DMS114 treated with DMSO at 0.1 percent for 48 hours (cell line): ENCODE data around the gene TCAF1.
A peak's percentile ranks its signal among the peaks of the same experiment; 100 is the strongest.

Experiments used
- DNase-seq: peaks from one replicate; lab custom pipeline; 2025; ENCODE audit not compliant: unreplicated experiment; lab: John Stamatoyannopoulos, UW

TCAF1 gene, protein sequence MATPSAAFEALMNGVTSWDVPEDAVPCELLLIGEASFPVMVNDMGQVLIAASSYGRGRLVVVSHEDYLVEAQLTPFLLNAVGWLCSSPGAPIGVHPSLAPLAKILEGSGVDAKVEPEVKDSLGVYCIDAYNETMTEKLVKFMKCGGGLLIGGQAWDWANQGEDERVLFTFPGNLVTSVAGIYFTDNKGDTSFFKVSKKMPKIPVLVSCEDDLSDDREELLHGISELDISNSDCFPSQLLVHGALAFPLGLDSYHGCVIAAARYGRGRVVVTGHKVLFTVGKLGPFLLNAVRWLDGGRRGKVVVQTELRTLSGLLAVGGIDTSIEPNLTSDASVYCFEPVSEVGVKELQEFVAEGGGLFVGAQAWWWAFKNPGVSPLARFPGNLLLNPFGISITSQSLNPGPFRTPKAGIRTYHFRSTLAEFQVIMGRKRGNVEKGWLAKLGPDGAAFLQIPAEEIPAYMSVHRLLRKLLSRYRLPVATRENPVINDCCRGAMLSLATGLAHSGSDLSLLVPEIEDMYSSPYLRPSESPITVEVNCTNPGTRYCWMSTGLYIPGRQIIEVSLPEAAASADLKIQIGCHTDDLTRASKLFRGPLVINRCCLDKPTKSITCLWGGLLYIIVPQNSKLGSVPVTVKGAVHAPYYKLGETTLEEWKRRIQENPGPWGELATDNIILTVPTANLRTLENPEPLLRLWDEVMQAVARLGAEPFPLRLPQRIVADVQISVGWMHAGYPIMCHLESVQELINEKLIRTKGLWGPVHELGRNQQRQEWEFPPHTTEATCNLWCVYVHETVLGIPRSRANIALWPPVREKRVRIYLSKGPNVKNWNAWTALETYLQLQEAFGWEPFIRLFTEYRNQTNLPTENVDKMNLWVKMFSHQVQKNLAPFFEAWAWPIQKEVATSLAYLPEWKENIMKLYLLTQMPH

GRCh38 chr7:143901668-143902331, at the start of gene TCAF1:
TCAF1 (minus strand) TSS chr7:143902176; CDS start chr7:143876608, 25,568 bp downstream.
- DNase-seq, result peak; percentile 81

DNA sequence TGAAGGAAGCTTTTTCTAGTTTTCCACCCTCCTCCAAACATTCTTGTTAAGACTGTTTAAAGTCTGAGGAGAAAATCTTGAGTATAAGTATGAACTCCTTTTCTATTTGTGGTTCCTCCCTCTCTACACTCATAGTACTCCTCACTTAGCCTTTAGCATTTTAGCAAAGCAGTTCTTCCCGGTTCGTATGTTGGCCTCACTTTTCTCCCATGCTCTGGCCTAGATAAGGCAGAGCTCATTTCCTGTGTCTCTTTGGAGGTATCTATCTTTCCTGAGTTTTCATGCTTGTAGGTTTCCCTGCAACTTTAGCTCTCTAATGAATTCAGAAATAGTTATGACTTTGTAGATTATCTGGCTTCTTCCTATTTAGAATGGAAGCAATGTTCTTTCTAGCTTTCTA, 46.8 kb upstream of the TCAF1 start:
- DNase-seq, result no peak

DNA sequence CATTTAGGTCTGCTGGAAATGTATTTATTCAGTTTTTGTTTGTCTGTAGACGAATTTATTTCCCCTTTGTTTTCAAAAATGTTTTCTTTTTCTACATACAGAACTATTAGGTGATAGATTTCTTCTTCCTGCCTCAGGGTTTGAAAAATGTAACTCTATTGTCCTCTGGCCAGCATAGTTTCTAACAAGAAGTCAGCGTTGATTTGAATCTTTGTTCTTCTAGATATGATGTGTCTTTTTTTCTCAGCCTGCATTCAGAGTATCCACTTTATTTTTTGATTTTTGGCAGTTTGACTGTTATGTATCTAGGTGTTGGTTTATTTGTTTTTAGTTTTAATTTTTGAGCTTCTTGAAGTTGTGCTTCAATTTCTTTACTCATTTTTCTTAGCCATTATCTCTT, 45.1 kb upstream of the TCAF1 start:
- DNase-seq, result no peak

DNA sequence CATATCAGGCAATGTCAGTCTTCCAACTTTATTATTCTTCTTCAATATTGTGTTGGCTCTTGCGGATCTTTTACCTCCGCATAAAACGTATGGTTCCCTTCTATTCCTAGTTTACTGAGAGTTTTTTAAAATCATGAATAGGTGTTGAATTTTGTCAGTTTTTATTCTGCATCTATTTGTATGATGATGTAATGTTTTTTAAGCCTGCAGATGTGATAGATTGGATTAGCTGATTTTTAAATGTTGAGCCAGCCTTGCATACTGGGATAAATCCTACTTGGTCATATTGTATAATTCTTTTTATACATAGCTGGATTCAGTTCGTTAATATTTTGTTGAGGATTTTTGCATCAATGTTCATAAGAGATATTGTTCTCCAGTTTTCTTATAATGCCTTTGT, 43.4 kb upstream of the TCAF1 start:
- DNase-seq, result no peak

DNA sequence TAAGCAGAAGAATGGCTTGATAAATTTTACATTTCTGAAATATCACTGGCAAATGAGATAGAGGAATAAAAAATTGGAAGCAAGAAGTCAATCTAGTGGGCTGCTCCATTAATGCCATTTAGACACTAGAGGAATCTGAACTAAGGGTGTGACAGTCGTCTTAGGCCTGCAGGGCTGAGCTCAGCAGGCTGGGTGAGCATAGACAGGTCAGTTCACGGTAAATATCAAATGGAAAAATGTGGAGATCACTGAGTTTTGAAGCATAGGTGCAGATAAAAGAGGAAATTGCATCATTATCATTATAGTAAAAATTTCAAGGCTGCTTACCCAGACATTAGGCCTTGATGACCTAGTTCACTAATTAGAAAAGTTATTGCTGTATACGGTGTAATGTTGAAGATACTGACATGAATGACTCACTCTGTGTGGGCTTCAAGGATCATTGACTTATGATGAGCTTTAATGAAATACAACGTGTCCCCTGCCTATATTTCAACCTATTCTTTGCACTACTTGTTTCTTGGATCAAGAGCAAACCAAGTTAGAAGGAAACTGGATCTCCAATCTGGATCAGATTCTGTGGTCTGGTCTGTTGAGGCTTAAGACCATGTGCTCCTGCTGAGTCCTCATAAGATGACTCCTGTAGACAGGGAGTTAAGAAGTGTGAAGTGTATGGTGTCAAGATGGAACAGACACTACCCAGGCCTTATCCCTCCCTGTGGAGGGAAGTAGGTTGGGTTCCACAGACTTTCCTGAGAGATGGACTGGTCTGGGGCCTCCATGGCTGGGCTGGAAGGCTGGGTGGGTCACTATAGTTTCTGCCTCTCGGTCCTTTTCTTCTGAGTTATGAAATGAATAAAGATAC, 36.6 kb upstream of the TCAF1 start:
- DNase-seq, result no peak

DNA sequence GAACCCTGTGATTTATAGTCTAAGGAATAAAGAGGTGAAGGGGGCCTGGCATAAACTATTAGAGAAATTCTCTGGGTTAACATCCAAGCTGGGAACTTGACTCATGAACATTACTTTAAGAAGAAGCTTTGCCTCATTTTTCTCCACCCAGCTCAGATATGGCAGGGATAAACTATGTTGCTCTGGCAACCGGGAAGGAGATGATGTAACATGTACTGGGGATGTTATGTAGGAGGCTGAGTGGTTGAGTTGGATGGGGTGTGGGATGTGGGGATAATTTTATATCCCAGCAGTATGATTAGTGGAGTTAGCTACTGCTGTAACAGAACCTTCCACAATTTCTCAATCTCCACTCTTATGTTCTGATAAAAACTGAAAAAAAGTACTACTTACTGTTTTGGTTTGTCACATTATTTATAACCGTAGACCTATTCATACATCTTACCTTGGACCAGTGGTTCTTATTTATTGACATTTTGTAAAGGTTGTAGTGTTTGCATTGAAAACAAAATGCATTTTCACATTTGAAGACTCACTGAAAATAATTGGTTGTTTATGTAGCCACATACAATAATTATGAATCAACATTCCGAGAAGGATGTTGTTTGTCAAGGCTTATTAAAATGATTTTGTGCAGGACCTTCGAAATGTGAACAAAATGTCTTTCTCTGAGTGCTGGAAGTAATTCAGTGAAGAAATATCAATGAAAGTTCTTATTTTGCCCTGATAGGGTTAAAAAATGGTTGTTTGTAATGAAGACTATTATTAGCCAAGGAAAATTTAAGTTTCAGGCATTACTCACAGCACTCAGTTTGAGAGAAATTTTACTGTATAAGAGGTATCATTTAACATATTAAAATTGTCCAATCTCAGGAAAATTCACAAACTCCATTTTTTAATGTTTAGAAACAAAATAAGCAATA, 34.4 kb upstream of the TCAF1 start:
- no peak for DNase-seq

GRCh38 chr7:143934526-143935325, 32.8 kb upstream of the TCAF1 start, which contains the start of gene OR2F2:
OR2F2 (plus strand) TSS chr7:143935233; CDS start chr7:143935233, 0 bp downstream.
- no peak for DNase-seq

DNA sequence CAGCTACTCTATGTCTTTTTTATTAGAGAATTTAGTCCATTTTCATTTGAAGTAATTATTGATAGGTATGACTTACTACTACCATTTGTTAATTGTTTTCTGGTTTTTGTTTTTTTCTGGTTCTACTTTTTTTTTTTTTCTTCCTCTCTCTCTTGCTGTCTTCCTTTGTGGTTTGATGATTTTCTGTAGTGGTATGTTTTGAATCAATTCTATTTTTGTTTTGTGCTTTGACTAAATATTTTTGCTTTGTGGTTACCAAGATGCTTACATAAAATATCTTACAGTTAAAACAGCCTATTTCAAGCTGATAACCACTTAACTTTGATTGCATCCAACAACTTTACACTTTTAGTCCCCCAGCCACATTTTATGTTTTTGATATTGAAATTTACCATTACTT, 29.8 kb upstream of the TCAF1 start:
- DNase-seq, result no peak

- DNase-seq, result no peak
Measured at GRCh38 chr7:143929224-143929920, 27.4 kb upstream of the TCAF1 start.

DNA sequence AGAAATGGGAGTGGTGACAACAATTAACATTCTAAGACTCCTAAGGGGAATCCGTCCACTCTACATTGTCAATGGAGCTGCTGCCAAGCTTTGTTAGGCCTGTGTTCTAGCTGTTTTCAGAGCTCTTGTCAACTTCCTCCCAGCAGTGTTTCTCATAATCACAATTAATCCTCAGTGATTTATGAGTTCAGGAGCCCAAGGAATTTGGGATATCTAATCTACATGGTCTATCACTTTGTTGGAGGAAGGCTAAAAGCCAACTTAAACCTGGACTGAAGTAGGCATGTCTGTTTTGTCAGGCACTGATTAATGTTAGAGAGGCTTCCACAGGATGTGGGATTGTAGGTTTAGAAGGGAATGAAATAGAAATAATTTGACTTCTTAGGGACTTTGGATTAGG, 22.9 kb upstream of the TCAF1 start:
- no peak for DNase-seq

- DNase-seq, result no peak
Measured at GRCh38 chr7:143914938-143915652, 13.1 kb upstream of the TCAF1 start.

DNA sequence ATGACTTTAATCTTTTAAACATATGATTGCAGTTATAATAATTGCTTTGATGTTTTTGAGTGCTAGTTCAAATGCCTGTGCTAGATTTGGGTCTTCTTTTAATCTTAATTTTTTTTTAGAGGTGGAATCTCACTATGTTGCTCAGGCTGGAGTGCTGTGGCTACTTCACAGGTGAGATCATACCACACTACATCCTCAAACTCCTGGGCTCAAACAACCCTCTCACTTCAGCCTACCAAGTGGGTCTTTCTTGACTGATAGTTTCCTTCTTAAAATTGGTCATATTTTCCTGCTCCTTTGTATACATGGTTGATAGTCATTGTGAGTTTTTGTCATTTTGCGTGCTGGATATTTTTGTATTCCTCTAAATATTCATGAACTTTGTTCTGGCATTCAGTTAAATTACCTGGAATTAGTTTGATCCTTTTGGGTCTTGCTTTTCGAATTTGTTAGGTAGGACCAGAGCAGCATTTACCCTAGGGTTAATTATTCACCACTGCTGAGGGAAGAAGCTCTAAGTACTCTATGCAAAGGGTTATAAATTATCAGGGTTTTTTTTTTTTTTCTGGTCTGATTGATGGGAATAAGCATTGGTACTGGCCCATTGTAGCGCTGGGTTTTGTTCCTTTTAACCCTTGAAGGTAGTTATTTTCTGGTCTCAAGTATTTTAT, 12.1 kb upstream of the TCAF1 start:
- no peak for DNase-seq

DNA sequence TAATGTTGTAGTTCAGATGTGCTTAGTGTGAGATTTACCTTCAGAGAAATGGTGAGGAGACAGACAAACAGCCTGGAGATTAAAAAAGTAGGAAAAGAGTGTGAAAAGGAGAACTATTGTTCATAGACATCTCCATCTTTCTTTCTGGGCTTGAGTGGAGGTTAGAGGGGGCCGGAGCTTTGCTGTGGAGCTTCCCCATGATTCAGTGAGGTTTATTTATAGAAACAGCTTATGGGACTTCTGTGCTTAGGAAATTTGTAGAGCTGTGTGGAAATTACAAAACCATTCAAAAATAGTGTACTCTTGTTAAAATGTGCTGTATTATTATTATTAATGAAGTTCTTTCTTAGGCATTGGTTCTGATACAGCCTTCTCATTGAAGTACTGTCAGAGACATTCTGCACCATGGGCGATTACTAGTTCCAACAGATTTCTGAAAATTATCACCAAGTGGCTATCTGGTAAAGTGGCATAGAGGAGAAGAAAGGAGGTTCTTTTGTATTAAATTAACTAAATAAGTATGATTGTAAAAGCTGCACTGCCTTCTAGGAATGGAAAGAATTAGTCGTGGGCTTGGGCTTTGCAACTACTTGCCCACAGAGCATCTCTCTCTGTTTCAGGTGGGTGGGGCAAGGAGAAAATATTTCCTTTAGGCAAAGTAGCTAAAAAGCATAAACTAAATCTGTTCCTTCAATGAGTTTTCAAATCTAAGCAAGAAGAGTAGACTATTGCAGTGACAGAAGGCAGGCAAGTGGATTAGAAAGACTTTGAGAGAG, 8.7 kb upstream of the TCAF1 start:
- DNase-seq, result no peak

DNA sequence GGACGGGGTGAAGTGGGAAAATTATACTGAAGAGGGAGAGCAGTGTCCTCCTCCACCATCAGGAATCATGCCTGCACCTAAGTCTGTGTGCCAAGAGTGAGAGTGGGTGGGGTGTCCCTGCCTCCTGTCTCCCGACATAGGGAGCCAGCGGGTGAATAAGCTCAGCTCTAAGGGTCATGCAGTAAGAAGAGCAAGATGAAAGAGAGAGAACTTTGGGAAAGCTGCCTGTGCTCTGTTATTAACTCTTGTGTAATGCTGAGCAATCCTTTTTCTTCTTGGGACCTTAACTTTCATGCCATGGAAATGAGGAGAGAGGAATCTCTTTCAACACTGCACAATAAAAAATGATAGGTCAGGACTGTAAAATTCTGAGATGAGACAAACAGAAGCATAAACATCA, 7.9 kb upstream of the TCAF1 start:
- DNase-seq, result no peak

GRCh38 chr7:143908120-143908519, 6.1 kb upstream of the TCAF1 start:
- no peak for DNase-seq

- no peak for DNase-seq
Measured at GRCh38 chr7:143906895-143907294, 4.9 kb upstream of the TCAF1 start.
